Adrenal gland (tissue), 12 donors: Measurements from ENCODE around the gene NUP210L. TPM values are rescaled to one million over a fixed set of nuclear protein-coding genes. Genes with fewer than 3 reads are reported as not detected.

Experiments used
- DNase-seq, 7 donors: peaks; one replicate each; pipeline ENCODE4 v3.0.0-alpha.2; 2019 to 2020
- H3K27ac ChIP-seq, 5 donors: fragments of 200-600 bp; sonication (generic) in 4 of 5; 1 replicate in 3 of 5; 2 replicates in 2 of 5; pipeline versions ENCODE4 v1.5.1 to v1.8.0; 2016 to 2020; ENCODE audit warnings: mild to moderate bottlenecking in 1 of 5
- H3K27me3 ChIP-seq: fragments of 200-600 bp; 2 replicates; pipeline ENCODE4 v1.8.0; 2021
- H3K36me3 ChIP-seq, 2 donors: fragments of 200-600 bp; replicated peaks in 1 of 2; 1 replicate in 1 of 2; 2 replicates in 1 of 2; pipeline versions ENCODE4 v1.5.1 to v1.8.0; 2018 to 2022
- H3K4me1 ChIP-seq, 2 donors: fragments of 200-600 bp; replicated peaks in 1 of 2; 1 replicate in 1 of 2; 2 replicates in 1 of 2; pipeline versions ENCODE4 v1.5.1 to v1.8.0; 2018 to 2021
- H3K4me3 ChIP-seq, 4 donors: fragments of 200-600 bp; sonication (generic) in 3 of 4; one replicate each; pipeline ENCODE4 v1.5.1; 2016 to 2018
- H3K9me3 ChIP-seq, 3 donors: fragments of 200-600 bp; sonication (generic) in 1 of 3; replicated peaks in 1 of 3; 1 replicate in 2 of 3; 2 replicates in 1 of 3; pipeline versions ENCODE4 v1.5.1 to v1.8.0; 2016 to 2021
- POLR2A ChIP-seq, 2 donors: fragments of 450-650 bp; IDR thresholded peaks; one replicate each; pipeline ENCODE4 v1.6.1; 2017; ENCODE audit warnings: antibody characterized with exemption in 2 of 2, mild to moderate bottlenecking in 2 of 2, moderate library complexity in 1 of 2
- WGBS, 4 donors: extraction: QIAGEN DNeasy Blood & Tissue Kit in 2 of 4; methylation state at CpG; one replicate each; pipeline versions ENCODE4 v1.1.5 to v1.1.7; 2013 to 2017; 5-methylcytosine and 5-hydroxymethylcytosine counted together
- intact Hi-C, 2 donors: fragments of 100-400 bp; cut with DNase I; formaldehyde crosslinking; loops; one replicate each; pipeline versions ENCODE4 v1.14.1 to v1.15.0; 2022 to 2023
- polyA plus RNA-seq, 3 donors: library from polyadenylated mRNA; stranded (reverse); fragments of 200-250 nt in 2 of 3; fragments of 350-450 nt in 1 of 3; fragmentation: Illumina TruSeq in 1 of 3; extraction: RNeasy Lipid Tissue Mini Kit (QIAGEN cat#74804) in 1 of 3; gene quantifications; one replicate each; pipeline ENCODE4 v1.2.3, GENCODE V29; 2013 to 2014
- total RNA-seq, 9 donors: library from RNA; depleted of rRNA in 4 of 9; stranded (reverse); fragments of >200 nt in 4 of 9; fragments of 120-200 nt in 1 of 9; fragmentation: NEBNext Ultra II Directional in 1 of 9; extraction: Animal tissue kit (Norgen Biotek cat#: 25700) in 1 of 9; gene quantifications; one replicate each; pipeline versions ENCODE4 v1.1.0 to v1.2.4, GENCODE V29; 2013 to 2023
- TF ChIP-seq, protein P1 (sequence below), 6 experiments: fragments of 450-650 bp in 4 of 6; fragments of 200-600 bp in 2 of 6; sonication (generic) in 1 of 6; IDR thresholded peaks; 1 replicate in 5 of 6; 2 replicates in 1 of 6; pipeline versions ENCODE4 v1.5.1 to v1.8.0; 2016 to 2021; ENCODE audit warnings: antibody characterized with exemption in 6 of 6, mild to moderate bottlenecking in 2 of 6, moderate library complexity in 1 of 6
- donor health status: healthy with polysubstance abuse.
- donor health status: Bipolar disorder and iron deficiency.
- donor health status: DM: yes; HTN: yes; CAD: no.
- donor health status: DM: no; HTN: no; CAD: no.
- donor health status: DM: no; HTN: no; CAD: no.
- donor health status: DM: yes; HTN: yes; CAD: no.

Gene NUP210L
- total and polyA plus RNA-seq, 12 donors, result 0.03 to 0.07 (median 0.06) TPM; not detected in 7

DNA sequence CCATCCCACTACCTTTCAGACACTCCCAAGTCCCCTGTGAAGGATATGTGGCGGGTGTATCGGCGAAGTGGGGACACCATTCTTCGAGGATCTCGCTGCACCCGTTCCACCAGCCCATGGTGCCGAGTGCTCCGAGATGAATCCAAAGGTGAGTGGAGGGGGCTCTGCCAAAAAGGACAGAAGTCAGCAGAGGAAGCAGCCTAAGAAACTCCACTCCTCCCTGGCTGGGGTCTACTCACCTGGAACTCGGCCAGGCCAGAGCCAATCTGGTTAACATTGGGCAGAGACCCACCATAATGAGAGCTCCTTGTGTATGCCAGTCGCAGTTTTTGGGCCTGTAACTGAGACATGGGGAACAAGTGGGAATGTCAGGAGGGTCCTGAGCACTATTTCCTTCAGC lies 200.0 kb downstream of the NUP210L start:
- peak overlapping the region in 2 of 5 donors; percentile 32 to 40 for H3K27ac ChIP-seq
- DNase-seq, result no peak
- intact Hi-C loops, result loop anchor here in 1 of 2 donors (5.0 kb wide), 1 partner anchor 43 kb away; no protein-coding TSS in a partner anchor
- peaks cover 0 to 41% of the 10 kb centered on the region in 2 donors for H3K36me3 ChIP-seq
- no peaks in the 10 kb centered on the region for H3K27me3 ChIP-seq
- WGBS, 4 donors, result 84 to 94% (median 92%) methylated on average over 10 of the region's 10 CpGs
- no peaks in the 10 kb centered on the region for H3K9me3 ChIP-seq
- H3K4me1 ChIP-seq, result peaks cover 21 to 40% of the 10 kb centered on the region in 2 donors
- no peak overlapping the region for H3K4me3 ChIP-seq
- no peak for TF ChIP-seq POLR2A (IDR thresholded peaks at IDR 0.05)
- TF ChIP-seq, protein P1, sequence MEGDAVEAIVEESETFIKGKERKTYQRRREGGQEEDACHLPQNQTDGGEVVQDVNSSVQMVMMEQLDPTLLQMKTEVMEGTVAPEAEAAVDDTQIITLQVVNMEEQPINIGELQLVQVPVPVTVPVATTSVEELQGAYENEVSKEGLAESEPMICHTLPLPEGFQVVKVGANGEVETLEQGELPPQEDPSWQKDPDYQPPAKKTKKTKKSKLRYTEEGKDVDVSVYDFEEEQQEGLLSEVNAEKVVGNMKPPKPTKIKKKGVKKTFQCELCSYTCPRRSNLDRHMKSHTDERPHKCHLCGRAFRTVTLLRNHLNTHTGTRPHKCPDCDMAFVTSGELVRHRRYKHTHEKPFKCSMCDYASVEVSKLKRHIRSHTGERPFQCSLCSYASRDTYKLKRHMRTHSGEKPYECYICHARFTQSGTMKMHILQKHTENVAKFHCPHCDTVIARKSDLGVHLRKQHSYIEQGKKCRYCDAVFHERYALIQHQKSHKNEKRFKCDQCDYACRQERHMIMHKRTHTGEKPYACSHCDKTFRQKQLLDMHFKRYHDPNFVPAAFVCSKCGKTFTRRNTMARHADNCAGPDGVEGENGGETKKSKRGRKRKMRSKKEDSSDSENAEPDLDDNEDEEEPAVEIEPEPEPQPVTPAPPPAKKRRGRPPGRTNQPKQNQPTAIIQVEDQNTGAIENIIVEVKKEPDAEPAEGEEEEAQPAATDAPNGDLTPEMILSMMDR (IDR thresholded peaks at IDR 0.05), result no peak

DNA sequence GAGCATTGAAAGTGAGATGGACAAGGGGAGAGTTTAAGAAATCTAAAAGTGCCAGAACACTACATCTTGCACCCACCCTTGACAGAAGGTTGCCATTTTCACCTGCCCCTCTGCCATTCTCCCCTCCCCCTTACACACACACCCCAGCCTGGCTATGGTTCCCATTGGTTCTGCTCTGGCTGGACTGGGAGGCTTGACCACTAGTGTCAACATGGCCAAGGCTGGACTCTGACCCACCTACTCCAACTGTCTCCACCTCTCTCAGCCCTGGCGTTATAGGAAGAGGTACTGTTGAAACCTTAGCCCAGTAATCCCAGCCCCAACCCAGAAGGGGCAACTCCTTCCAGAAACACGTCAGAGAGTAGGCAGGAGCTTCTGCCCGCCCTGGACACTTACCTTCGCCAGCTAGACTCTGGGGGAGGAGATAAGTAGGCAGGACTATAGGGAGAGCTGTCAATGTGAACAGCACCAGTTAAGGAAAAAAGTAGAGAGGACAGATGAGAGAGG lies 201.0 kb downstream of the NUP210L start:
- Histone ChIP-seq H3K27ac (no peak overlapping the region), H3K36me3 (peaks cover 0 to 48% of the 10 kb centered on the region in 2 donors), H3K4me3 (no peak overlapping the region), H3K27me3 (no peaks in the 10 kb centered on the region), H3K9me3 (no peaks in the 10 kb centered on the region), H3K4me1 (peaks cover 18 to 33% of the 10 kb centered on the region in 2 donors)
- DNase-seq, result no peak
- TF ChIP-seq, protein P1 (IDR thresholded peaks at IDR 0.05), result no peak
- no peak for TF ChIP-seq POLR2A (IDR thresholded peaks at IDR 0.05)
- intact Hi-C loops, result loop anchor here in 1 of 2 donors (5.0 kb wide), 1 partner anchor 42 kb away; no protein-coding TSS in a partner anchor
- WGBS, 4 donors, result 73 to 83% (median 80%) methylated on average over 4 of the region's 4 CpGs

DNA sequence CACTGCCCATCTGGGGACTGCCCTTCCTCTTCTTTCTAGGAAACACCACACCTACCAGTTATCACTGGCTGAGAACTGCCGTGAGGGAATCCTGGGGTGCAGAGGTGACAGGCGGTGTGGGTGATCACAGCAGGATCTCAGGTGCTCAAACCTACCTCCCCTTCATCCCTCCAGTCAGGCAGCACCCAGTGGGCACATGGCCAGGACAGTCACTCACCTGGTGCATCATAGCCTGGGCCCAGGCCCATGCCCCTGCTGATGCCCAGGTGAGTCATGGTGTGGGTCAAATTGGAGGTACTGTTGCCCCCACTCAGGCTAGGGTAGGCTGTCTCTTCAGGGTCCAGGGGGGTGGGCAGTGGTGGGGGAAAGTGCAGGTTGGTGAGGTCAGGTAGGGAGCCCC lies 203.1 kb downstream of the NUP210L start:
- no peak for TF ChIP-seq POLR2A (IDR thresholded peaks at IDR 0.05)
- TF ChIP-seq, protein P1 (IDR thresholded peaks at IDR 0.05), result no peak
- 88 to 95% (median 91%) methylated on average over 2 of the region's 2 CpGs for WGBS, 4 donors
- Histone ChIP-seq H3K4me1 (peaks cover 8 to 20% of the 10 kb centered on the region in 2 donors), H3K27ac (no peak overlapping the region), H3K4me3 (no peak overlapping the region), H3K36me3 (peaks cover 0 to 63% of the 10 kb centered on the region in 2 donors), H3K9me3 (no peaks in the 10 kb centered on the region), H3K27me3 (no peaks in the 10 kb centered on the region)
- intact Hi-C loops, result loop anchor here in 1 of 2 donors (5.0 kb wide), 1 partner anchor 40 kb away; no protein-coding TSS in a partner anchor
- no peak for DNase-seq

DNA sequence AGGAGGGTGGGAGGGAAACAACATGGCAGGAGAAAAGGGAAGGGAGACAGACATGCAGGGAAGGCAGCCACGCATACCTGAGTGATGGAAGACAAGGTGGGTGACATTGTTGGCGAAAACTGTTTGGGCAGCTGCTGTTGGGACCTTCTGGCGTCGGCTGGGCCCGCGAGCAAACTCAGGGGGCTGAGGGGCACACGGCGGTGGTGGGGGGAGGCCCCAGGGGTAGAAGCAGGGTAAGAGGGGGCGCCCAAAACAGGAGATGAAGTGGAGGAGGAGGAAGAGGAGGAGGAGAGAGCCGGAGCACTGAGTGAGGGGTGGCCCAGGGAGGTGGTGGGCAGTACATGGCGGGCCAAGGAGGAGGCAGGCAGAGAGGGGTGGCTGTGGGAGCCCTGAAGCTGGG lies 203.7 kb downstream of the NUP210L start:
- DNase-seq, result no peak
- Histone ChIP-seq H3K27ac (no peak overlapping the region), H3K4me1 (peaks cover 7 to 14% of the 10 kb centered on the region in 2 donors), H3K4me3 (no peak overlapping the region), H3K9me3 (no peaks in the 10 kb centered on the region), H3K36me3 (peaks cover 0 to 63% of the 10 kb centered on the region in 2 donors), H3K27me3 (no peaks in the 10 kb centered on the region)
- WGBS, 4 donors, result 89 to 94% (median 91%) methylated on average over 11 of the region's 11 CpGs
- intact Hi-C loops, result loop anchor here in 1 of 2 donors (5.0 kb wide), 1 partner anchor 39 kb away; no protein-coding TSS in a partner anchor
- TF ChIP-seq POLR2A (IDR thresholded peaks at IDR 0.05), result no peak
- TF ChIP-seq, protein P1 (IDR thresholded peaks at IDR 0.05), result no peak
